H1 (cell line): ENCODE measurements around the gene C2orf74. TPM values are rescaled to one million over a fixed set of nuclear protein-coding genes. Genes with fewer than 3 reads are reported as not detected.

Experiments
- CTCF ChIA-PET: fragments of 300-600 bp; sonication (Branson Sonifier 250); formaldehyde crosslinking; loops from one replicate; lab custom pipeline; 2021; ENCODE audit not compliant: partially characterized antibody; lab: Charles Lee
- POLR2A ChIA-PET: fragments of 300-600 bp; sonication (Branson Sonifier 250); formaldehyde crosslinking; loops from one replicate; lab custom pipeline; 2021; ENCODE audit warnings: inconsistent platforms; ENCODE audit not compliant: partially characterized antibody; lab: Charles Lee
- DNase-seq, 2 experiments: peaks; one replicate each; pipeline versions ENCODE4 v3.0.0 to v3.0.0-alpha.2; 2010 to 2022; ENCODE audit warnings: low spot score in 2 of 2, low read depth in 1 of 2, mixed read lengths in 1 of 2
- FAIRE-seq: peaks from 2 replicates; lab custom pipeline; 2011; peaks lifted over from hg19 to GRCh38; lab: Jason Lieb, UNC
- H2AFZ ChIP-seq: 2 replicates; pipeline ENCODE4 v1.8.1; 2012; ENCODE audit warnings: low read length, inconsistent platforms
- H2AK5ac ChIP-seq: 2 replicates; pipeline ENCODE4 v1.6.1; 2013; ENCODE audit warnings: low read depth, low read length
- H2BK120ac ChIP-seq: replicated peaks from 2 replicates; pipeline ENCODE3; 2013; ENCODE audit warnings: low read depth, low read length, inconsistent platforms
- H2BK12ac ChIP-seq: 2 replicates; pipeline ENCODE4 v1.6.1; 2013; ENCODE audit warnings: low read depth, low read length
- H2BK15ac ChIP-seq: 2 replicates; pipeline ENCODE4 v1.6.1; 2013; ENCODE audit warnings: low read length
- H2BK20ac ChIP-seq: 2 replicates; pipeline ENCODE4 v1.6.1; 2013; ENCODE audit warnings: low read length
- H2BK5ac ChIP-seq: 2 replicates; pipeline ENCODE4 v1.6.1; 2013; ENCODE audit warnings: low read depth, low read length
- H3K14ac ChIP-seq: 2 replicates; pipeline ENCODE4 v1.6.1; 2013; ENCODE audit warnings: inconsistent platforms; ENCODE audit not compliant: insufficient read length
- H3K18ac ChIP-seq: 2 replicates; pipeline ENCODE4 v1.6.1; 2013; ENCODE audit warnings: low read length; ENCODE audit errors: extremely low read depth
- H3K23ac ChIP-seq: 2 replicates; pipeline ENCODE4 v1.6.1; 2013; ENCODE audit warnings: inconsistent platforms; ENCODE audit not compliant: insufficient read length
- H3K23me2 ChIP-seq: 2 replicates; pipeline ENCODE4 v1.6.1; 2013; ENCODE audit warnings: low read depth, low read length
- H3K27ac ChIP-seq: 2 replicates; pipeline ENCODE4 v1.6.1; 2011; ENCODE audit warnings: low read depth, low read length, inconsistent platforms
- H3K27me3 ChIP-seq, 4 experiments: replicated peaks in 1 of 4; 1 replicate in 1 of 4; 2 replicates in 3 of 4; pipeline versions ENCODE4 v1.6.1 to v1.8.1; 2011 to 2013; ENCODE audit warnings: low read length in 3 of 4, mild to moderate bottlenecking in 3 of 4, inconsistent platforms in 2 of 4, mixed read lengths in 2 of 4, moderate library complexity in 1 of 4; ENCODE audit not compliant: control insufficient read depth in 3 of 4, insufficient read depth in 3 of 4; ENCODE audit errors: extremely low read depth in 1 of 4
- H3K36me3 ChIP-seq, 4 experiments: 2 replicates each; pipeline versions ENCODE4 v1.6.1 to v1.8.1; 2011 to 2013; ENCODE audit warnings: mild to moderate bottlenecking in 4 of 4, low read length in 3 of 4, moderate library complexity in 2 of 4, control low read depth in 1 of 4, inconsistent platforms in 1 of 4; ENCODE audit not compliant: insufficient read depth in 4 of 4, control insufficient read depth in 2 of 4
- H3K4ac ChIP-seq: replicated peaks from 2 replicates; pipeline ENCODE3; 2013; ENCODE audit warnings: low read length, low read depth, mixed read lengths, inconsistent platforms; ENCODE audit not compliant: insufficient read length
- H3K4me1 ChIP-seq, 4 experiments: replicated peaks in 1 of 4; 1 replicate in 1 of 4; 2 replicates in 3 of 4; pipeline versions ENCODE4 v1.6.1 to v1.8.1; 2011 to 2013; ENCODE audit warnings: low read length in 3 of 4, inconsistent platforms in 2 of 4, mixed read lengths in 1 of 4; ENCODE audit not compliant: insufficient read depth in 4 of 4, control insufficient read depth in 3 of 4
- H3K4me2 ChIP-seq, 2 experiments: 2 replicates each; pipeline versions ENCODE4 v1.6.1 to v1.8.1; 2011 to 2013; ENCODE audit warnings: low read depth in 2 of 2, low read length in 2 of 2, control low read depth in 1 of 2, inconsistent platforms in 1 of 2, mild to moderate bottlenecking in 1 of 2; ENCODE audit not compliant: insufficient read depth in 1 of 2
- H3K4me3 ChIP-seq, 4 experiments: fragments of 200-600, 300-600 bp in 1 of 4; sonication (generic), shearing (Covaris generic), sonication (Bioruptor Twin) in 1 of 4; 2 replicates each; pipeline versions ENCODE4 v1.5.1 to v1.8.1; 2011 to 2016; ENCODE audit warnings: low read length in 4 of 4, low read depth in 3 of 4, control low read depth in 2 of 4, inconsistent platforms in 2 of 4, mild to moderate bottlenecking in 2 of 4, mixed read lengths in 1 of 4, moderate library complexity in 1 of 4; ENCODE audit not compliant: insufficient read depth in 2 of 4; ENCODE audit errors: extremely low read depth in 1 of 4
- H3K56ac ChIP-seq: replicated peaks from 2 replicates; pipeline ENCODE3; 2013; ENCODE audit warnings: low read depth, mild to moderate bottlenecking, mixed read lengths, low read length, inconsistent platforms; ENCODE audit not compliant: insufficient read length
- H3K79me1 ChIP-seq: 2 replicates; pipeline ENCODE4 v1.6.1; 2013; ENCODE audit warnings: low read depth, low read length, control low read depth
- H3K79me2 ChIP-seq, 2 experiments: 2 replicates each; pipeline versions ENCODE4 v1.6.1 to v1.8.1; 2012 to 2013; ENCODE audit warnings: low read length in 2 of 2, mild to moderate bottlenecking in 2 of 2, inconsistent platforms in 1 of 2; ENCODE audit not compliant: insufficient read depth in 2 of 2, control insufficient read depth in 1 of 2
- H3K9ac ChIP-seq, 4 experiments: replicated peaks in 1 of 4; 1 replicate in 1 of 4; 2 replicates in 3 of 4; pipeline versions ENCODE4 v1.6.1 to v1.8.1; 2011 to 2013; ENCODE audit warnings: low read depth in 3 of 4, low read length in 3 of 4, control low read depth in 2 of 4, mild to moderate bottlenecking in 2 of 4, moderate library complexity in 2 of 4, inconsistent platforms in 1 of 4; ENCODE audit errors: extremely low read depth in 1 of 4
- H3K9me3 ChIP-seq, 2 experiments: 2 replicates each; pipeline versions ENCODE4 v1.6.1 to v1.8.1; 2012 to 2013; ENCODE audit warnings: mild to moderate bottlenecking in 2 of 2, moderate library complexity in 2 of 2, control low read depth in 1 of 2, inconsistent platforms in 1 of 2, low read depth in 1 of 2, low read length in 1 of 2, mixed read lengths in 1 of 2; ENCODE audit not compliant: insufficient read depth in 2 of 2
- H4K20me1 ChIP-seq, 2 experiments: replicated peaks in 1 of 2; 2 replicates each; pipeline versions ENCODE3 to v1.8.1; 2011 to 2013; ENCODE audit warnings: inconsistent platforms in 2 of 2, low read length in 2 of 2, mild to moderate bottlenecking in 1 of 2; ENCODE audit not compliant: insufficient read depth in 2 of 2, control insufficient read depth in 1 of 2
- H4K5ac ChIP-seq: 2 replicates; pipeline ENCODE4 v1.6.1; 2013; ENCODE audit warnings: low read length, low read depth, mixed read lengths, inconsistent platforms; ENCODE audit not compliant: insufficient read length
- H4K8ac ChIP-seq: 2 replicates; pipeline ENCODE4 v1.8.0; 2013; ENCODE audit warnings: mild to moderate bottlenecking, moderate library complexity, low read length, inconsistent platforms; ENCODE audit not compliant: insufficient read depth; ENCODE audit errors: extremely low read depth
- H4K91ac ChIP-seq: replicated peaks from 2 replicates; pipeline ENCODE3; 2013; ENCODE audit warnings: low read length, mixed read lengths, inconsistent platforms; ENCODE audit not compliant: insufficient read length
- ATF3 ChIP-seq: IDR thresholded peaks from 2 replicates; pipeline ENCODE4 v1.6.1; 2011; ENCODE audit warnings: low read depth, mild to moderate bottlenecking, low read length; ENCODE audit not compliant: insufficient read depth
- BACH1 ChIP-seq: IDR thresholded peaks from 2 replicates; pipeline ENCODE4 v1.6.1; 2012; ENCODE audit warnings: low read length, improper control_type of control experiment
- E2F6 ChIP-seq: IDR thresholded peaks from 2 replicates; pipeline ENCODE4 v1.6.1; 2012; ENCODE audit warnings: inconsistent platforms
- EZH2 ChIP-seq: fragments of 200-600 bp; sonication (generic); IDR thresholded peaks from 2 replicates; pipeline ENCODE4 v1.7.1; 2012; ENCODE audit warnings: low read depth, mild to moderate bottlenecking, moderate library complexity, low read length, inconsistent platforms; ENCODE audit not compliant: severe bottlenecking
- USF2 ChIP-seq: IDR thresholded peaks from 2 replicates; pipeline ENCODE4 v1.6.1; 2011; ENCODE audit warnings: low read length, improper control_type of control experiment
- WGBS, 2 experiments: shearing (Covaris generic) in 1 of 2; methylation state at CpG; one replicate each; pipeline versions ENCODE4 v1.1.6 to v1.1.7; 2013 to 2015; ENCODE audit warnings: low lambda C conversion rate in 2 of 2, mixed read lengths in 2 of 2, inconsistent platforms in 1 of 2, low coverage in 1 of 2, missing lambda C conversion rate in 1 of 2; ENCODE audit not compliant: insufficient replicate concordance in 2 of 2, insufficient coverage in 1 of 2, insufficient read length in 1 of 2; ENCODE audit errors: extremely low coverage in 1 of 2, missing lambda C conversion rate in 1 of 2; 5-methylcytosine and 5-hydroxymethylcytosine counted together
- polyA plus RNA-seq, 7 experiments: library from polyadenylated mRNA; depleted of rRNA in 3 of 7; stranded (reverse) in 5 of 7; unstranded in 2 of 7; fragments of >200 nt in 5 of 7; fragments of 200-250 nt in 2 of 7; gene quantifications; 1 replicate in 5 of 7; 2 replicates in 1 of 7; 4 replicates in 1 of 7; pipeline versions ENCODE4 v1.2.1 to v1.2.3, GENCODE V29; 2011 to 2013; ENCODE audit warnings: missing spikeins in 2 of 7, mixed read lengths in 2 of 7
- total RNA-seq: library from RNA; stranded (reverse); fragmentation: NEBNext Ultra II Directional; extraction: Animal tissue kit (Norgen Biotek cat#: 25700); gene quantifications from 2 replicates; pipeline ENCODE4 v1.2.1, GENCODE V29; 2021

Gene C2orf74
- total and polyA plus RNA-seq, 2 of the 8 experiments (the other 6 are each of a cell fraction or from before 2014, with no cell fraction given) = 2.6 to 9.3 TPM

GRCh38 chr2:61173116-61173515 is 11.1 kb downstream of the C2orf74 start:
- Histone ChIP-seq H3K9ac (no peak overlapping the region), H4K20me1 (no peaks in the 10 kb centered on the region), H2AFZ (no peak overlapping the region), H3K4ac (no peak overlapping the region), H3K14ac (no peak overlapping the region), H3K27ac (no peak overlapping the region), H3K23me2 (peaks cover 10% of the 10 kb centered on the region), H3K9me3 (no peaks in the 10 kb centered on the region), H3K4me3 (no peak overlapping the region), H2BK15ac (no peak overlapping the region), H2AK5ac (no peak overlapping the region), H3K79me1 (no peaks in the 10 kb centered on the region), H2BK12ac (no peak overlapping the region), H4K8ac (no peak overlapping the region), H4K5ac (no peak overlapping the region), H2BK120ac (no peak overlapping the region), H3K36me3 (no peaks in the 10 kb centered on the region), H3K4me1 (peaks cover 0 to 5% (median under 1%) of the 10 kb centered on the region in 4 experiments; a peak in 2 of 7 replicates), H2BK20ac (no peak overlapping the region), H3K18ac (no peak overlapping the region), H3K27me3 (peaks cover 0 to 5% (median 2%) of the 10 kb centered on the region in 4 experiments; a peak in 6 of 7 replicates), H3K23ac (no peak overlapping the region), H4K91ac (no peak overlapping the region), H3K79me2 (no peaks in the 10 kb centered on the region), H2BK5ac (no peak overlapping the region), H3K56ac (no peak overlapping the region), H3K4me2 (no peak overlapping the region)
- no peak for FAIRE-seq
- POLR2A ChIA-PET = no interaction called here
- 75% methylated on average over 4 of the region's 4 CpGs; no CpG with 5 or more reads in 1 of the 2 experiments for WGBS, 2 experiments
- CTCF ChIA-PET = no interaction called here
- TF ChIP-seq EZH2 (no peak), USF2 (no peak), E2F6 (no peak), ATF3 (no peak), BACH1 (no peak)
- no peak for DNase-seq
